ENCODE measurements around the gene TENM3. TPM values are rescaled to one million over a fixed set of nuclear protein-coding genes. Genes with fewer than 3 reads are reported as not detected.

Gene TENM3
- total and polyA plus RNA-seq, 12 donors, result 0.20 to 6.6 (median 3.5) TPM

- intact Hi-C loops (cut with DNase I), result no loop called here
- DNase-seq (no peak), ATAC-seq (no peak)
- TF ChIP-seq CTCF (IDR thresholded peaks at IDR 0.05), result no peak
- Histone ChIP-seq H3K36me3 (no peaks in the 10 kb centered on the region), H3K4me1 (no peaks in the 10 kb centered on the region), H3K4me3 (no peak overlapping the region), H3K27me3 (no peaks in the 10 kb centered on the region), H3K9me3 (peaks cover 0 to 7% (median 0%) of the 10 kb centered on the region in 11 donors), H3K27ac (no peak overlapping the region)
- WGBS, 2 donors, result 27 to 32% methylated on average over 1 of the region's 1 CpG
These were observed 275.2 kb downstream of the TENM3 start for GRCh38 chr4:182518421-182518820.

- H3K27ac ChIP-seq, result no peak overlapping the region
- DNase-seq (no peak), ATAC-seq (no peak)
- H3K4me3 ChIP-seq, result no peak overlapping the region
- H3K36me3 ChIP-seq, result no peaks in the 10 kb centered on the region
- H3K4me1 ChIP-seq, result no peaks in the 10 kb centered on the region
- no peak for TF ChIP-seq CTCF (IDR thresholded peaks at IDR 0.05)
- H3K9me3 ChIP-seq, result peaks cover 0 to 7% (median 0%) of the 10 kb centered on the region in 11 donors
- intact Hi-C loops (cut with DNase I), result no loop called here
- no peaks in the 10 kb centered on the region for H3K27me3 ChIP-seq
- WGBS, 2 donors, result 67 to 81% methylated on average over 2 of the region's 2 CpGs
These were observed 276.3 kb downstream of the TENM3 start for GRCh38 chr4:182519528-182519927.

- DNase-seq, result no peak
- H3K27me3 ChIP-seq, result no peaks in the 10 kb centered on the region
- ATAC-seq, result no peak
- H3K4me3 ChIP-seq, result no peak overlapping the region
- H3K9me3 ChIP-seq, result peaks cover 0 to 7% (median 0%) of the 10 kb centered on the region in 11 donors
- no peak overlapping the region for H3K27ac ChIP-seq
- intact Hi-C loops (cut with DNase I), result no loop called here
- TF ChIP-seq CTCF (IDR thresholded peaks at IDR 0.05), result no peak
- H3K4me1 ChIP-seq, result no peaks in the 10 kb centered on the region
- H3K36me3 ChIP-seq, result no peaks in the 10 kb centered on the region
- 34 to 44% methylated on average over 1 of the region's 1 CpG for WGBS, 2 donors
These were observed 277.8 kb downstream of the TENM3 start for GRCh38 chr4:182521011-182521410.

GRCh38 chr4:182528819-182529218, 285.6 kb downstream of the TENM3 start:
- H3K27ac ChIP-seq, result no peak overlapping the region
- H3K27me3 ChIP-seq, result no peaks in the 10 kb centered on the region
- DNase-seq (no peak), ATAC-seq (no peak)
- H3K4me1 ChIP-seq, result no peaks in the 10 kb centered on the region
- intact Hi-C loops (cut with DNase I), result no loop called here
- 89 to 95% methylated on average over 8 of the region's 8 CpGs for WGBS, 2 donors
- no peak overlapping the region for H3K4me3 ChIP-seq
- no peaks in the 10 kb centered on the region for H3K36me3 ChIP-seq
- no peaks in the 10 kb centered on the region for H3K9me3 ChIP-seq
- TF ChIP-seq CTCF (IDR thresholded peaks at IDR 0.05), result no peak
